ENCODE data around the gene BIRC3. TPM values are rescaled to one million over a fixed set of nuclear protein-coding genes. Genes with fewer than 3 reads are reported as not detected.
"Not testable (repeated sequence)": the region's sequence is repeated elsewhere in the genome, so short reads cannot be mapped to it uniquely, and the experiment has no call there.

Gene BIRC3
- total RNA-seq, 1 experiment from 2014 or later: 1.4 TPM

- not testable (repeated sequence) for DNase-seq (ENCODE audit: low spot score)
Measured at GRCh38 chr11:102374633-102375424, 57.5 kb downstream of the BIRC3 start.

- no peak for DNase-seq (ENCODE audit: low spot score)
Measured at GRCh38 chr11:102375720-102376399, 58.6 kb downstream of the BIRC3 start.

- DNase-seq (ENCODE audit: low spot score): no peak
Measured at GRCh38 chr11:102377891-102378290, 60.6 kb downstream of the BIRC3 start.

GRCh38 chr11:102378818-102379217 lies 61.5 kb downstream of the BIRC3 start:
- no peak for DNase-seq (ENCODE audit: low spot score)

- no peak for DNase-seq (ENCODE audit: low spot score)
Measured at GRCh38 chr11:102382384-102382783, 65.1 kb downstream of the BIRC3 start.

GRCh38 chr11:102383839-102384238 lies 66.6 kb downstream of the BIRC3 start:
- no peak for DNase-seq (ENCODE audit: low spot score)

GRCh38 chr11:102384419-102385079 lies 67.3 kb downstream of the BIRC3 start:
- no peak for DNase-seq (ENCODE audit: low spot score)

- DNase-seq (ENCODE audit: low spot score): no peak
Measured at GRCh38 chr11:102385085-102386007, 68.1 kb downstream of the BIRC3 start.

GRCh38 chr11:102386136-102386734 lies 69.0 kb downstream of the BIRC3 start:
- DNase-seq (ENCODE audit: low spot score): no peak

- DNase-seq (ENCODE audit: low spot score): no peak
Measured at GRCh38 chr11:102387043-102387781, 69.9 kb downstream of the BIRC3 start.

Small RNA genes lying within 50 kb of the gene (small RNA-seq; reads per million reads assigned to genes)
- gene AP000942.3 (not detected), gene AP000942.4 (not detected), gene RNU6-952P (not detected)

Other genes with a start within 250 kb of the BIRC3 start
- 112 TPM in 2 replicates for gene YAP1, start 207.0 kb upstream of the BIRC3 start, total RNA-seq (2014; rRNA removed; shearing (Covaris generic))
- gene BIRC2, start 29.7 kb downstream of the BIRC3 start, total RNA-seq (2014; rRNA removed; shearing (Covaris generic)): 14.8 and 16.1 TPM in 2 replicates
- gene TMEM123, start 135.3 kb downstream of the BIRC3 start, total RNA-seq (2014; rRNA removed; shearing (Covaris generic)): 152 and 161 TPM in 2 replicates
- 88.5 and 98.1 TPM in 2 replicates for gene MMP7, start 213.3 kb downstream of the BIRC3 start, total RNA-seq (2014; rRNA removed; shearing (Covaris generic))